Inferior parietal cortex (tissue), 1 donor: ENCODE measurements around the gene KCNAB3.
A peak's percentile ranks its signal among the peaks of the same experiment; 100 is the strongest.
"Not testable (repeated sequence)": the region's sequence is repeated elsewhere in the genome, so short reads cannot be mapped to it uniquely, and the experiment has no call there.

ENCODE experiments used
- DNase-seq: peaks from one replicate; pipeline ENCODE4 v3.0.0-alpha.2; 2016; ENCODE audit errors: extremely low spot score

KCNAB3 gene

GRCh38 chr17:7929158-7930023, at the start of gene KCNAB3:
Gene KCNAB3 (minus strand): TSS chr17:7929856. CDS start chr17:7929435, 421 bp downstream.
- peak; percentile 63 for DNase-seq

- no peak for DNase-seq
Measured at GRCh38 chr17:7977805-7978204, 48.1 kb upstream of the KCNAB3 start.

- DNase-seq = no peak
Measured at GRCh38 chr17:7977039-7977438, 47.4 kb upstream of the KCNAB3 start.

GRCh38 chr17:7974638-7975131, 45.0 kb upstream of the KCNAB3 start:
- DNase-seq = no peak

- no peak for DNase-seq
Measured at GRCh38 chr17:7972131-7972785, 42.6 kb upstream of the KCNAB3 start.

GRCh38 chr17:7971651-7972050, 42.0 kb upstream of the KCNAB3 start:
- DNase-seq = no peak

GRCh38 chr17:7969433-7969832, 39.8 kb upstream of the KCNAB3 start:
- no peak for DNase-seq

GRCh38 chr17:7967751-7968150, 38.1 kb upstream of the KCNAB3 start:
- no peak for DNase-seq

GRCh38 chr17:7961421-7961820, 31.8 kb upstream of the KCNAB3 start:
- DNase-seq = no peak

- DNase-seq = no peak
Measured at GRCh38 chr17:7959503-7960253, 30.0 kb upstream of the KCNAB3 start.

GRCh38 chr17:7956228-7956965, 26.7 kb upstream of the KCNAB3 start:
- no peak for DNase-seq

GRCh38 chr17:7955414-7956227, 26.0 kb upstream of the KCNAB3 start:
- DNase-seq = no peak

- not testable (repeated sequence) for DNase-seq
Measured at GRCh38 chr17:7953266-7953665, 23.6 kb upstream of the KCNAB3 start.

- DNase-seq = no peak
Measured at GRCh38 chr17:7951143-7951792, 21.6 kb upstream of the KCNAB3 start.

- no peak for DNase-seq
Measured at GRCh38 chr17:7950578-7950977, 20.9 kb upstream of the KCNAB3 start.

- no peak for DNase-seq
Measured at GRCh38 chr17:7947651-7948050, 18.0 kb upstream of the KCNAB3 start.

- DNase-seq = no peak
Measured at GRCh38 chr17:7946441-7946840, 16.8 kb upstream of the KCNAB3 start.

- DNase-seq = no peak
Measured at GRCh38 chr17:7945651-7946050, 16.0 kb upstream of the KCNAB3 start.

- no peak for DNase-seq
Measured at GRCh38 chr17:7944326-7944725, 14.7 kb upstream of the KCNAB3 start.

- no peak for DNase-seq
Measured at GRCh38 chr17:7943291-7943690, 13.6 kb upstream of the KCNAB3 start.
